Glutamatergic neuron (in vitro differentiated cells): Measurements from ENCODE around the gene UBXN11. TPM values are rescaled to one million over a fixed set of nuclear protein-coding genes. Genes with fewer than 3 reads are reported as not detected.

Experiments
- DNase-seq: peaks from one replicate; pipeline ENCODE4 v3.0.0; 2022
- H3K27ac Mint-ChIP-seq: one replicate; pipeline ENCODE4 v1.8.0; 2020; ENCODE audit warnings: mild to moderate bottlenecking, mixed read lengths, inconsistent platforms; ENCODE audit not compliant: unreplicated experiment
- H3K27me3 Mint-ChIP-seq: one replicate; pipeline ENCODE4 v1.8.0; 2020; ENCODE audit warnings: mild to moderate bottlenecking, moderate library complexity, mixed read lengths, inconsistent platforms; ENCODE audit not compliant: unreplicated experiment
- H3K36me3 Mint-ChIP-seq: one replicate; pipeline ENCODE4 v1.8.0; 2020; ENCODE audit warnings: mild to moderate bottlenecking, mixed read lengths, inconsistent platforms; ENCODE audit not compliant: unreplicated experiment
- H3K4me1 Mint-ChIP-seq: one replicate; pipeline ENCODE4 v1.8.0; 2020; ENCODE audit warnings: mild to moderate bottlenecking, low read depth, mixed read lengths, inconsistent platforms; ENCODE audit not compliant: unreplicated experiment
- H3K4me3 Mint-ChIP-seq: one replicate; pipeline ENCODE4 v1.8.0; 2020; ENCODE audit warnings: mild to moderate bottlenecking, mixed read lengths, inconsistent platforms; ENCODE audit not compliant: unreplicated experiment
- H3K9me3 Mint-ChIP-seq: one replicate; pipeline ENCODE4 v1.8.0; 2020; ENCODE audit warnings: mild to moderate bottlenecking, moderate library complexity, mixed read lengths, inconsistent platforms; ENCODE audit not compliant: unreplicated experiment
- CTCF ChIP-seq: fragments of 200-600 bp; sonication (generic); IDR thresholded peaks from one replicate; pipeline ENCODE4 v1.5.0; 2021; ENCODE audit not compliant: partially characterized antibody, unreplicated experiment
- total RNA-seq: library from RNA; stranded (reverse); fragmentation: NEBNext Ultra II Directional; extraction: Animal tissue kit (Norgen Biotek cat#: 25700); gene quantifications from one replicate; pipeline ENCODE4 v1.2.1, GENCODE V29; 2021; ENCODE audit not compliant: unreplicated experiment

UBXN11 gene
- total RNA-seq, 1 donor from 2014 or later = 11.4 TPM

- no peak overlapping the region for H3K27ac Mint-ChIP-seq
- TF ChIP-seq CTCF = no peak
- DNase-seq = no peak
- H3K4me3 Mint-ChIP-seq = no peak overlapping the region
- H3K36me3 Mint-ChIP-seq = peaks cover 19% of the 10 kb centered on the region
- H3K4me1 Mint-ChIP-seq = no peaks in the 10 kb centered on the region
- no peaks in the 10 kb centered on the region for H3K27me3 Mint-ChIP-seq
- peaks cover 4% of the 10 kb centered on the region for H3K9me3 Mint-ChIP-seq
These were observed 37.9 kb downstream of the UBXN11 start for GRCh38 chr1:26268290-26269197.

DNA sequence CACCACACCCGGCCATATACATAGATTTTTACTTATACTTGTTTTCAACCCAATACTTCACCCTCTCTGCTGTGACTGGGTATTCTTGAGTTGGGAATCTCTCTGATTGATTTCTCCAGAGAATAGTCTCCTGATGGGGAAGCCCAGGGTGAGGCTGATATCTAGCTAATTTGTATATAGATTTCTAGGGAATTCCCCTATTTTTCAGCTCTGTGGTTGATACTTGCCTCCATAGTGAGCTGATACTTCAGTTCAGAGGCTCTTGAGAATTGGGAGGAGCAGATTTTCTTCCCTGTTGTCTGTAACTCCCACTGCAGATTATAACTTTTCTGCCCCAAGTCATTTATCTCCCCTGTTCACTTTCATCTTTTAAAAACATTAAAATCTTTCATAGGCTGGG is 41.0 kb downstream of the UBXN11 start:
- no peaks in the 10 kb centered on the region for H3K27me3 Mint-ChIP-seq
- H3K4me3 Mint-ChIP-seq = no peak overlapping the region
- no peak overlapping the region for H3K27ac Mint-ChIP-seq
- TF ChIP-seq CTCF = no peak
- H3K36me3 Mint-ChIP-seq = peaks cover 15% of the 10 kb centered on the region
- no peaks in the 10 kb centered on the region for H3K4me1 Mint-ChIP-seq
- DNase-seq = no peak
- peaks cover 4% of the 10 kb centered on the region for H3K9me3 Mint-ChIP-seq

GRCh38 chr1:26263212-26263611 is 43.2 kb downstream of the UBXN11 start:
- DNase-seq = no peak
- no peaks in the 10 kb centered on the region for H3K9me3 Mint-ChIP-seq
- no peaks in the 10 kb centered on the region for H3K4me1 Mint-ChIP-seq
- peaks cover 3% of the 10 kb centered on the region for H3K36me3 Mint-ChIP-seq
- no peak overlapping the region for H3K4me3 Mint-ChIP-seq
- no peaks in the 10 kb centered on the region for H3K27me3 Mint-ChIP-seq
- no peak for TF ChIP-seq CTCF
- no peak overlapping the region for H3K27ac Mint-ChIP-seq

DNA sequence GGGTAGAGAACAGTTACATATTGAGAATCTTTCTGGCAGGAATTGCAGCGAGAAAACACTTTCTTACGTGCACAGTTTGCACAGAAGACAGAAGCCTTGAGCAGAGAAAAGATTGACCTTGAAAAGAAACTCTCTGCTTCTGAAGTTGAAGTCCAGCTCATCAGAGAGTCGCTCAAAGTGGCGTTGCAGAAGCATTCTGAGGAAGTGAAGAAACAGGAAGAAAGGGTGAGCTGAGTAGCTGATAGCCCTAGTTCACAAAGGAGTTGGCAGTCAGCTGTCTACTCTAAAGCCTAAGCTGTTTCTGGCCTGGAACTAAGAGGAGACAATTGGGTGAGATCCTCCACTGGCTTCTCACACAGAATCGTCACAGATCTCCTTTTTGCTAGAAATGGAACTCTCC is 46.9 kb downstream of the UBXN11 start:
- Mint-ChIP-seq H3K27me3 (no peaks in the 10 kb centered on the region), H3K36me3 (no peaks in the 10 kb centered on the region), H3K27ac (no peak overlapping the region), H3K9me3 (no peaks in the 10 kb centered on the region), H3K4me3 (no peak overlapping the region), H3K4me1 (no peaks in the 10 kb centered on the region)
- no peak for DNase-seq
- TF ChIP-seq CTCF = no peak

DNA sequence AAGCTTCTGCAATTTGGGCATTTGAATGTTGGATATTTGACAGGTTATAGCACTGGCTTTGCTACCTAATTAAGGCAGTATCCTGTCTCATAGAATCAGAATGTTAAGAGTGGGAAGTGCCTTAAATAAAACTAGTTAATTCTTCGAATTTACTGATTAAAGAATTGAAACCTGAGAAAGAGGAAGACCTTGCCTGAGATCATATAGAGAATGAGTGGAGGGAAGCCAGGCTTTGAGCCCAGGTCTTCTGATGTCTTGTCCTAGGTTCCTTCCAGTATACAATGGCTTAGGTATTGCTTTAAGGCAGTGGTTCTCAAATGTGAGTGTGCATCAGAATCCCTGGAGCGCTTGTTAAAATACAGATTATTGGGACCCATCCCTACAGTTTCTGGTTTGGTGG is 47.4 kb downstream of the UBXN11 start:
- H3K4me1 Mint-ChIP-seq = no peaks in the 10 kb centered on the region
- H3K27me3 Mint-ChIP-seq = no peaks in the 10 kb centered on the region

More for the DNA sequence above, 47.4 kb downstream of the UBXN11 start:
- Mint-ChIP-seq H3K36me3 (no peaks in the 10 kb centered on the region), H3K27ac (no peak overlapping the region), H3K9me3 (no peaks in the 10 kb centered on the region), H3K4me3 (no peak overlapping the region)
- no peak for DNase-seq
- no peak for TF ChIP-seq CTCF
